H1 (cell line): ENCODE measurements around the gene SMYD4.

Experiments
- CHD1 ChIP-seq: IDR thresholded peaks from 2 replicates; pipeline ENCODE4 v1.6.1; 2012; ENCODE audit warnings: low read depth, low read length, improper control_type of control experiment
- JUN ChIP-seq: IDR thresholded peaks from 2 replicates; pipeline ENCODE4 v1.6.1; 2011; ENCODE audit warnings: low read depth, mild to moderate bottlenecking, improper control_type of control experiment, low read length
- POLR2A ChIP-seq, 2 experiments: IDR thresholded peaks; 1 replicate in 1 of 2; 2 replicates in 1 of 2; pipeline ENCODE4 v1.6.1; 2011; ENCODE audit warnings: low read depth in 2 of 2, low read length in 2 of 2, mild to moderate bottlenecking in 2 of 2; ENCODE audit errors: control extremely low read depth in 1 of 2
- RNF2 ChIP-seq: fragments of 200-900, 300-1000 bp; sonication (generic); IDR thresholded peaks from 2 replicates; pipeline ENCODE4 v1.7.1; 2016; ENCODE audit warnings: borderline replicate concordance, low read depth, mild to moderate bottlenecking, antibody characterized with exemption, low read length; ENCODE audit not compliant: poor library complexity, severe bottlenecking; ENCODE audit errors: missing control alignments
- TF ChIP-seq, protein P1 (sequence below), 3 experiments: IDR thresholded peaks; 1 replicate in 2 of 3; 2 replicates in 1 of 3; pipeline versions ENCODE4 v1.5.1 to v1.6.1; 2011; ENCODE audit warnings: low read length in 3 of 3, mild to moderate bottlenecking in 3 of 3, inconsistent platforms in 2 of 3, low read depth in 1 of 3, moderate library complexity in 1 of 3; ENCODE audit not compliant: insufficient read depth in 1 of 3; ENCODE audit errors: control extremely low read depth in 1 of 3

DNA sequence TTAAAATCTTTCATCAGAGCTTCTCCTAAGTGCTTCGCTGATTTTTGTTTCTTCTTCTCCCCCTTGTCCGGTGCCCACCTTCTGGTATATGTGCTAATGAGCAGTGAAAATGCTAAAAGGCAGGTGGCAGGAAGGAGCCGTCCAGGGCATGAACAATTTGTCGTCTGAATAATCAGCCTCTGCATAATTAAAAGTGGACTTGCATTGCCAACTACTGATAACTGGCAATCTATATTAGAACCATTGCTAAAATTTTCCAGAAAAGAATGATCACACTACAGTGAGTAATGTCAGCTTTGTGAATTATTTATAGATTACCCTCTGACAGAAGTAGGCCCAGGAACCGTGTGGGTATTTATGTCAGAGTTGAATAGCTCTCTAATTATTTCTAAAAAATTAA, 39.8 kb downstream of the SMYD4 start:
- no peak for TF ChIP-seq POLR2A (IDR thresholded peaks at IDR 0.05; ENCODE audit: control extremely low read depth in 1 of 2, low read depth in 2 of 2, low read length in 2 of 2)
- TF ChIP-seq, protein P1, sequence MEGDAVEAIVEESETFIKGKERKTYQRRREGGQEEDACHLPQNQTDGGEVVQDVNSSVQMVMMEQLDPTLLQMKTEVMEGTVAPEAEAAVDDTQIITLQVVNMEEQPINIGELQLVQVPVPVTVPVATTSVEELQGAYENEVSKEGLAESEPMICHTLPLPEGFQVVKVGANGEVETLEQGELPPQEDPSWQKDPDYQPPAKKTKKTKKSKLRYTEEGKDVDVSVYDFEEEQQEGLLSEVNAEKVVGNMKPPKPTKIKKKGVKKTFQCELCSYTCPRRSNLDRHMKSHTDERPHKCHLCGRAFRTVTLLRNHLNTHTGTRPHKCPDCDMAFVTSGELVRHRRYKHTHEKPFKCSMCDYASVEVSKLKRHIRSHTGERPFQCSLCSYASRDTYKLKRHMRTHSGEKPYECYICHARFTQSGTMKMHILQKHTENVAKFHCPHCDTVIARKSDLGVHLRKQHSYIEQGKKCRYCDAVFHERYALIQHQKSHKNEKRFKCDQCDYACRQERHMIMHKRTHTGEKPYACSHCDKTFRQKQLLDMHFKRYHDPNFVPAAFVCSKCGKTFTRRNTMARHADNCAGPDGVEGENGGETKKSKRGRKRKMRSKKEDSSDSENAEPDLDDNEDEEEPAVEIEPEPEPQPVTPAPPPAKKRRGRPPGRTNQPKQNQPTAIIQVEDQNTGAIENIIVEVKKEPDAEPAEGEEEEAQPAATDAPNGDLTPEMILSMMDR (IDR thresholded peaks at IDR 0.05; ENCODE audit: control extremely low read depth in 1 of 3, insufficient read depth in 1 of 3, low read depth in 1 of 3, low read length in 3 of 3), result no peak
- TF ChIP-seq RNF2, result no peak
- TF ChIP-seq JUN, result no peak
- no peak for TF ChIP-seq CHD1
